GM10266 (cell line): ENCODE results near the gene ATP11C.
"Not testable (repeated sequence)": the region's sequence is repeated elsewhere in the genome, so short reads cannot be mapped to it uniquely, and the experiment has no call there.

Experiments used
- DNase-seq: peaks from one replicate; pipeline ENCODE4 v3.0.0; 2012; ENCODE audit errors: extremely low spot score
- CTCF ChIP-seq: IDR thresholded peaks from 2 replicates; pipeline ENCODE4 v1.5.1; 2012; ENCODE audit warnings: mild to moderate bottlenecking, low read depth; ENCODE audit not compliant: control insufficient read depth, insufficient read depth; ENCODE audit errors: missing control alignments

The ATP11C gene

GRCh38 chrX:139862208-139862607 is 70.6 kb downstream of the ATP11C start:
- no peak for TF ChIP-seq CTCF
- DNase-seq = no peak

GRCh38 chrX:139856826-139857225 is 76.0 kb downstream of the ATP11C start:
- DNase-seq = not testable (repeated sequence)

GRCh38 chrX:139851730-139852129 is 81.1 kb downstream of the ATP11C start:
- DNase-seq = no peak
- TF ChIP-seq CTCF = no peak

- no peak for TF ChIP-seq CTCF
- no peak for DNase-seq
Observed at GRCh38 chrX:139850968-139851367, 81.9 kb downstream of the ATP11C start.

GRCh38 chrX:139844884-139845283 is 88.0 kb downstream of the ATP11C start:
- TF ChIP-seq CTCF = no peak
- peak; percentile 5 for DNase-seq

GRCh38 chrX:139844163-139844562 is 88.7 kb downstream of the ATP11C start:
- TF ChIP-seq CTCF = no peak

GRCh38 chrX:139842326-139843185 is 90.3 kb downstream of the ATP11C start:
- TF ChIP-seq CTCF = no peak
- DNase-seq = no peak

More at GRCh38 chrX:139844163-139844562, 88.7 kb downstream of the ATP11C start:
- DNase-seq = peak; percentile 5

- DNase-seq = not testable (repeated sequence)
Observed at GRCh38 chrX:139836335-139836734, 96.5 kb downstream of the ATP11C start.
